DND-41 (cell line): Measurements from ENCODE around the gene KAZN.

Source experiments
- ATAC-seq: fragments of 200-7000 bp; cut with Tn5 transposase; 3 replicates; pipeline ENCODE4 v1.9.1; 2021; ENCODE audit warnings: low read depth; ENCODE audit not compliant: insufficient read depth
- DNase-seq: peaks from one replicate; pipeline ENCODE4 v3.0.0-alpha.2; 2020
- H2AFZ ChIP-seq: 2 replicates; pipeline ENCODE4 v1.6.0; 2012; ENCODE audit warnings: low read depth, low read length
- H3K27ac ChIP-seq: 2 replicates; pipeline ENCODE4 v1.5.1; 2012; ENCODE audit warnings: low read length, inconsistent platforms
- H3K27me3 ChIP-seq: fragments of 200-600 bp; sonication (generic); 2 replicates; pipeline ENCODE4 v1.6.0; 2012; ENCODE audit warnings: low read length, mild to moderate bottlenecking, inconsistent platforms; ENCODE audit not compliant: insufficient read depth, poor library complexity
- H3K36me3 ChIP-seq: 2 replicates; pipeline ENCODE4 v1.5.1; 2012; ENCODE audit warnings: low read length, inconsistent platforms; ENCODE audit not compliant: insufficient read depth
- H3K4me1 ChIP-seq: 2 replicates; pipeline ENCODE4 v1.5.1; 2012; ENCODE audit warnings: mild to moderate bottlenecking, low read length; ENCODE audit not compliant: insufficient read depth
- H3K4me2 ChIP-seq: 2 replicates; pipeline ENCODE4 v1.6.0; 2012; ENCODE audit warnings: mild to moderate bottlenecking, moderate library complexity, low read length, inconsistent platforms; ENCODE audit not compliant: insufficient read depth
- H3K4me3 ChIP-seq, 2 experiments: fragments of 200-600 bp in 1 of 2; shearing (Covaris generic) in 1 of 2; 2 replicates each; pipeline ENCODE4 v1.5.1; 2012 to 2016; ENCODE audit warnings: inconsistent platforms in 2 of 2, low read length in 2 of 2, mild to moderate bottlenecking in 2 of 2, low read depth in 1 of 2, moderate library complexity in 1 of 2
- H3K79me2 ChIP-seq: 2 replicates; pipeline ENCODE4 v1.6.0; 2012; ENCODE audit warnings: low read length, inconsistent platforms; ENCODE audit not compliant: insufficient read depth
- H3K9ac ChIP-seq: 2 replicates; pipeline ENCODE4 v1.6.0; 2012; ENCODE audit warnings: low read depth, mild to moderate bottlenecking, inconsistent platforms, low read length, moderate library complexity
- H3K9me3 ChIP-seq: 2 replicates; pipeline ENCODE4 v1.5.1; 2012; ENCODE audit warnings: low read length, moderate library complexity, mild to moderate bottlenecking, inconsistent platforms; ENCODE audit not compliant: insufficient read depth, severe bottlenecking
- H4K20me1 ChIP-seq: 2 replicates; pipeline ENCODE4 v1.6.0; 2012; ENCODE audit warnings: low read length; ENCODE audit not compliant: insufficient read depth
- CTCF ChIP-seq: IDR thresholded peaks from 2 replicates; pipeline ENCODE4 v1.5.1; 2012; ENCODE audit warnings: borderline replicate concordance, low read length, moderate library complexity, mild to moderate bottlenecking; ENCODE audit not compliant: poor library complexity, severe bottlenecking; ENCODE audit errors: extremely low read depth
- EZH2 ChIP-seq: IDR thresholded peaks from 3 replicates; pipeline ENCODE4 v1.6.1; 2012; ENCODE audit warnings: borderline replicate concordance, low read depth, mild to moderate bottlenecking, moderate library complexity, low read length, inconsistent platforms; ENCODE audit not compliant: severe bottlenecking

Gene KAZN

DNA sequence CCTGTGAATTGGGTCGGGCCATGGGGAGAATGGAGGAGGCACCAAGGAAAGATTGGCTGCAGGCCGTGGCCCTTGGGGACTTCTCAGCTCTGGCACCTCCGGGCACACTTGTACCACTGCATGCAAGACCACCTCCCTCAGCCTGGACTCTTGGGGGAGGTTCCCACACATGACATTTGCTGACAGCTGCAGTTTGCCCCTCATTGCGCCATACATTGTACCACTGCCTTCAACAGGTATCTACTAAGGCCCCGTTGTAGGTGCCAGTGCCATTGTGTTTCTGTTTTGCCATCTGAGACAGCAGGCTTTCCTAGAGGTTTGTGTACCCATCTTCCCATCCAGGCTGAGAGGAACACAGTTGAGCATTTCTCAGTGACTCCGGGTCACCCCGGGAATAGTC lies 395.7 kb downstream of the KAZN start:
- Histone ChIP-seq H3K27me3 (no peaks in the 10 kb centered on the region), H3K36me3 (no peaks in the 10 kb centered on the region), H3K4me3 (no peak overlapping the region), H3K27ac (no peak overlapping the region), H3K9me3 (no peaks in the 10 kb centered on the region), H3K79me2 (peaks cover 3% of the 10 kb centered on the region), H3K4me1 (no peaks in the 10 kb centered on the region), H2AFZ (no peak overlapping the region), H3K4me2 (no peak overlapping the region), H4K20me1 (peaks cover 42% of the 10 kb centered on the region), H3K9ac (no peak overlapping the region)
- TF ChIP-seq EZH2: no peak
- TF ChIP-seq CTCF: no peak
- DNase-seq: no peak
- ATAC-seq: no peak

DNA sequence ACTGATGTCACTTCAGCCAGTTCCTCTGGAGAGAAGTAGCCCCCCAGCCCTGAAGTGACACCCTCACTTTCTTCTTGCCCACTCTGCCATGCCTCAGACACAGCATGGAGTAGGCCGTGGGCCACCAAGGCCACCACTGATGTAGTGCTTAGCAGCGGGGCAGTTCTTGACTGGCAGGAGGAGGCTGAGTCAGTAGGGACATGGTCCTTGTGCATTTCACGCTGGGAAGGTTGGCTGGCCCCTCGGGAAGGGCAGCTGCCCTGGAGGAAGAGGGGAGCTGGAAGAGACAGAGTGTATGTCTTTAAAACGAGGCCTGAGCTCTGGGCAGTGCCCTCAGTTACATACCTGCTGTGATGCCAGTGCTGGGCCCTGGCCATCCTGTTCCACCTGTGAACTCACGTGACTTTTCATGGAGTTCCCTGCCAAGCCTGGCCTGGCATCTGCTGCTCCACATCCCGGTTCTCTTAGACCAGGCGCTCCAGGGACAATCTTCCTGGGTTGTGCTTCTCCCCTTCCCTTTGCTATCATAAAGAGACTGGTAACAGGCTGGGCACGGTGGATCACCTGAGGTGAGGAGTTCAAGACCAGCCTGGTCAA lies 396.5 kb downstream of the KAZN start:
- H3K9ac ChIP-seq: no peak overlapping the region
- H2AFZ ChIP-seq: no peak overlapping the region
- ATAC-seq: no peak
- no peaks in the 10 kb centered on the region for H3K27me3 ChIP-seq
- DNase-seq: no peak
- no peak overlapping the region for H3K27ac ChIP-seq
- H3K9me3 ChIP-seq: no peaks in the 10 kb centered on the region
- H3K36me3 ChIP-seq: no peaks in the 10 kb centered on the region
- no peak overlapping the region for H3K4me3 ChIP-seq
- peaks cover 4% of the 10 kb centered on the region for H3K79me2 ChIP-seq
- H3K4me2 ChIP-seq: no peak overlapping the region
- TF ChIP-seq EZH2: no peak
- TF ChIP-seq CTCF: no peak
- H4K20me1 ChIP-seq: peaks cover 44% of the 10 kb centered on the region
- H3K4me1 ChIP-seq: no peaks in the 10 kb centered on the region

GRCh38 chr1:14996133-14997050 lies 397.9 kb downstream of the KAZN start:
- Histone ChIP-seq H3K27ac (no peak overlapping the region), H3K4me1 (no peaks in the 10 kb centered on the region), H3K9me3 (no peaks in the 10 kb centered on the region), H3K4me2 (no peak overlapping the region), H3K36me3 (no peaks in the 10 kb centered on the region), H3K4me3 (no peak overlapping the region), H3K27me3 (no peaks in the 10 kb centered on the region), H2AFZ (no peak overlapping the region), H4K20me1 (peaks cover 45% of the 10 kb centered on the region), H3K79me2 (peaks cover 4% of the 10 kb centered on the region), H3K9ac (no peak overlapping the region)
- DNase-seq (no peak), ATAC-seq (no peak; the same call in 2 of the 3 replicates)
- TF ChIP-seq CTCF (no peak), EZH2 (no peak)
